ENCODE results near the gene PALLD. TPM values are rescaled to one million over a fixed set of nuclear protein-coding genes. Genes with fewer than 3 reads are reported as not detected.
A peak's percentile ranks its signal among the peaks of the same experiment; 100 is the strongest.

PALLD gene
- total RNA-seq, 1 experiment from 2014 or later, result 23.7 TPM

DNA sequence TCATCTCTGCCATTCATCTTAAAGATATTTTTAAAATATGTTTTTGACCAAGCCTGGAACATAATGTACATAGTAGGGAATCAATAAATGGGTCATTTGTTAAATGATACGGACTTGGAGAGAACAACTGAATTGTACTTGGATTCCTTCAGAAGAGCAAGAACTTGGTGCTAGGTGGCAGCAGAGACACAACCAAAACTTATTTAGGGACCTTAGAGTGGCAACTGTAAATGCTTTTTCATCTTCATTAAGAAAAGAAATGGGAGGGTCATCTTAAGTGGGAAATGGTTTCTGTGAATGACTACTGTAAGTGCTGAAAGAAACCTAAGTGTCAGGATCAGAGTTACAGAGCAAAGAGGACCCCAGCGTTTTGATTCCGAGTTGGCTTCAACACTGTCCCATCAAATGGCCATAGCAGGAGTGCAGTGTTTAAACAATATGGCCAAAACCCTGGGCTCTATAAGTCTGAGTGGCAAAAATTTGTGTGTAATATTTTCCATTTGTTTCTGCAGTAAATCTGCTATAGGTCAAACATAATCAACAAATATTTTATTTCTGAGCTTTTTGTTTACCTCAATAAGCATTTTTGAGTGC is 213.6 kb downstream of the PALLD start:
- CTCF ChIA-PET, result interaction anchor here (0.6 to 5.0 kb wide), 14 partner anchors 26 to 300 kb away, joined by 3 to 43 read pairs (median 4); partner anchors contain the start of gene CBR4
- POLR2A ChIA-PET, result interaction anchor here (0.6 to 0.9 kb wide), 2 partner anchors 34 to 300 kb away, joined by 3 to 8 read pairs; partner anchors contain the start of gene CBR4
- Mint-ChIP-seq H3K27me3 (ENCODE audit: low read depth) (0 out of 2 replicates have a peak, but pooled peaks cover 3% of the 10 kb centered on the region), H3K4me3 (no peak overlapping the region), H3K4me1 (peaks cover 5% of the 10 kb centered on the region; the same call in 1 of the 2 replicates), H3K27ac (no peak overlapping the region), H3K9me3 (no peaks in the 10 kb centered on the region), H3K36me3 (no peaks in the 10 kb centered on the region)
- no peak for TF ChIP-seq ESRRA (CRISPR knock-in tag; IDR thresholded peaks at IDR 0.05; ENCODE audit: borderline replicate concordance)
- TF ChIP-seq ETV6 (CRISPR knock-in tag; IDR thresholded peaks at IDR 0.05), result no peak
- TF ChIP-seq CREM (CRISPR knock-in tag; IDR thresholded peaks at IDR 0.05), result no peak
- TF ChIP-seq, protein P1, sequence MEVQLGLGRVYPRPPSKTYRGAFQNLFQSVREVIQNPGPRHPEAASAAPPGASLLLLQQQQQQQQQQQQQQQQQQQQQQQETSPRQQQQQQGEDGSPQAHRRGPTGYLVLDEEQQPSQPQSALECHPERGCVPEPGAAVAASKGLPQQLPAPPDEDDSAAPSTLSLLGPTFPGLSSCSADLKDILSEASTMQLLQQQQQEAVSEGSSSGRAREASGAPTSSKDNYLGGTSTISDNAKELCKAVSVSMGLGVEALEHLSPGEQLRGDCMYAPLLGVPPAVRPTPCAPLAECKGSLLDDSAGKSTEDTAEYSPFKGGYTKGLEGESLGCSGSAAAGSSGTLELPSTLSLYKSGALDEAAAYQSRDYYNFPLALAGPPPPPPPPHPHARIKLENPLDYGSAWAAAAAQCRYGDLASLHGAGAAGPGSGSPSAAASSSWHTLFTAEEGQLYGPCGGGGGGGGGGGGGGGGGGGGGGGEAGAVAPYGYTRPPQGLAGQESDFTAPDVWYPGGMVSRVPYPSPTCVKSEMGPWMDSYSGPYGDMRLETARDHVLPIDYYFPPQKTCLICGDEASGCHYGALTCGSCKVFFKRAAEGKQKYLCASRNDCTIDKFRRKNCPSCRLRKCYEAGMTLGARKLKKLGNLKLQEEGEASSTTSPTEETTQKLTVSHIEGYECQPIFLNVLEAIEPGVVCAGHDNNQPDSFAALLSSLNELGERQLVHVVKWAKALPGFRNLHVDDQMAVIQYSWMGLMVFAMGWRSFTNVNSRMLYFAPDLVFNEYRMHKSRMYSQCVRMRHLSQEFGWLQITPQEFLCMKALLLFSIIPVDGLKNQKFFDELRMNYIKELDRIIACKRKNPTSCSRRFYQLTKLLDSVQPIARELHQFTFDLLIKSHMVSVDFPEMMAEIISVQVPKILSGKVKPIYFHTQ (CRISPR knock-in tag; IDR thresholded peaks at IDR 0.05), result no peak
- TF ChIP-seq, protein P2, sequence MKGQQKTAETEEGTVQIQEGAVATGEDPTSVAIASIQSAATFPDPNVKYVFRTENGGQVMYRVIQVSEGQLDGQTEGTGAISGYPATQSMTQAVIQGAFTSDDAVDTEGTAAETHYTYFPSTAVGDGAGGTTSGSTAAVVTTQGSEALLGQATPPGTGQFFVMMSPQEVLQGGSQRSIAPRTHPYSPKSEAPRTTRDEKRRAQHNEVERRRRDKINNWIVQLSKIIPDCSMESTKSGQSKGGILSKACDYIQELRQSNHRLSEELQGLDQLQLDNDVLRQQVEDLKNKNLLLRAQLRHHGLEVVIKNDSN (CRISPR knock-in tag; IDR thresholded peaks at IDR 0.05), result no peak
- TF ChIP-seq ZNF671 (CRISPR knock-in tag; IDR thresholded peaks at IDR 0.05), result no peak
- no peak for TF ChIP-seq NR2C2 (CRISPR knock-in tag; IDR thresholded peaks at IDR 0.05)
- TF ChIP-seq, protein P3, sequence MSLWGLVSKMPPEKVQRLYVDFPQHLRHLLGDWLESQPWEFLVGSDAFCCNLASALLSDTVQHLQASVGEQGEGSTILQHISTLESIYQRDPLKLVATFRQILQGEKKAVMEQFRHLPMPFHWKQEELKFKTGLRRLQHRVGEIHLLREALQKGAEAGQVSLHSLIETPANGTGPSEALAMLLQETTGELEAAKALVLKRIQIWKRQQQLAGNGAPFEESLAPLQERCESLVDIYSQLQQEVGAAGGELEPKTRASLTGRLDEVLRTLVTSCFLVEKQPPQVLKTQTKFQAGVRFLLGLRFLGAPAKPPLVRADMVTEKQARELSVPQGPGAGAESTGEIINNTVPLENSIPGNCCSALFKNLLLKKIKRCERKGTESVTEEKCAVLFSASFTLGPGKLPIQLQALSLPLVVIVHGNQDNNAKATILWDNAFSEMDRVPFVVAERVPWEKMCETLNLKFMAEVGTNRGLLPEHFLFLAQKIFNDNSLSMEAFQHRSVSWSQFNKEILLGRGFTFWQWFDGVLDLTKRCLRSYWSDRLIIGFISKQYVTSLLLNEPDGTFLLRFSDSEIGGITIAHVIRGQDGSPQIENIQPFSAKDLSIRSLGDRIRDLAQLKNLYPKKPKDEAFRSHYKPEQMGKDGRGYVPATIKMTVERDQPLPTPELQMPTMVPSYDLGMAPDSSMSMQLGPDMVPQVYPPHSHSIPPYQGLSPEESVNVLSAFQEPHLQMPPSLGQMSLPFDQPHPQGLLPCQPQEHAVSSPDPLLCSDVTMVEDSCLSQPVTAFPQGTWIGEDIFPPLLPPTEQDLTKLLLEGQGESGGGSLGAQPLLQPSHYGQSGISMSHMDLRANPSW (CRISPR knock-in tag; conservative IDR thresholded peaks at IDR 0.05; ENCODE audit: low read depth), result no peak
- no peak for TF ChIP-seq RORB (CRISPR knock-in tag; IDR thresholded peaks at IDR 0.05)
- TF ChIP-seq, protein P4, sequence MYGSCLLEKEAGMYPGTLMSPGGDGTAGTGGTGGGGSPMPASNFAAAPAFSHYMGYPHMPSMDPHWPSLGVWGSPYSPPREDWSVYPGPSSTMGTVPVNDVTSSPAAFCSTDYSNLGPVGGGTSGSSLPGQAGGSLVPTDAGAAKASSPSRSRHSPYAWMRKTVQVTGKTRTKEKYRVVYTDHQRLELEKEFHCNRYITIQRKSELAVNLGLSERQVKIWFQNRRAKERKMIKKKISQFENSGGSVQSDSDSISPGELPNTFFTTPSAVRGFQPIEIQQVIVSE (CRISPR knock-in tag; IDR thresholded peaks at IDR 0.05; ENCODE audit: borderline replicate concordance), result no peak
- DNase-seq (ENCODE audit: low spot score) (no peak), ATAC-seq (peak; percentile 75)

DNA sequence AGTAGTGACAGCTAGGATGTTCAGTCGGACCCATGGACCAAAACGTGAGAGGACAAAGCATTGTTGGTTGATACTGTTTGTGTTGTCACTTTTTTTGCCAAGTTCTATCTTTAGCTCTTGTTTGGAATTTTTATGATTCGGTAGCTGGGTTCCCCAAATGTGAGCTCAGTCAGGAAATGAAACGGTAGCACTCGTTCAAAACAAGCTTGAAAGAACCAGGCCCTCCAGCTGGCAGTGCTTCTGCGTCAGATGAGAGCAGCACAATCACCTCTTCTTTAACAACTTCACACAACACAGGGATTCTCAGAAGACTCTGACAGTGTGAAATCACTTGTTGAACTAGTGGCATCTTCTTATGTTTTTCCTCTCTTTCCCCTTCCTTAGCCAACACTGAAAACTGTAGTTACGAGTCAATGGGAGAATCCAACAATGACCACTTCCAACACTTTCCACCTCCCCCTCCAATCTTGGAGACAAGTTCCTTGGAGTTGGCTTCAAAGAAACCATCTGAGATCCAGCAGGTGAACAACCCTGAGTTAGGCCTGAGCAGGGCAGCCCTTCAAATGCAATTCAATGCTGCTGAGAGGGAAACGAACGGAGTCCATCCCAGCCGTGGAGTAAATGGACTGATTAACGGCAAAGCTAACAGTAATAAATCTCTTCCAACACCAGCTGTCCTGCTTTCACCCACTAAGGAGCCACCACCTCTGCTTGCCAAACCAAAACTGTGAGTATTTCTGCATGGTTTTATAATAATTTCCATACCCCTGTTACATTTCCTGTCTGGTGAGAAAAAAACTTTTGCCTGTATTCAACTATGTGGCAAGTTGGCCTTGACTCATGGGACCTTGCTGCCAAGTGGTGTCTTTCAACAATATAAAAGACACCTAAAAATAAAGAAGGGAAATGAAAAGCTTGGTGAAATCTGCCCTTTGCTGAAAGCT is 214.6 kb downstream of the PALLD start:
- Mint-ChIP-seq H3K36me3 (no peaks in the 10 kb centered on the region), H3K4me1 (peaks cover 12% of the 10 kb centered on the region), H3K4me3 (no peak overlapping the region), H3K27me3 (ENCODE audit: low read depth) (peaks cover 6% of the 10 kb centered on the region; the same call in 1 of the 2 replicates), H3K9me3 (no peaks in the 10 kb centered on the region), H3K27ac (no peak overlapping the region)
- POLR2A ChIA-PET, result interaction anchor here (0.6 to 0.9 kb wide), 2 partner anchors 33 to 206 kb away, joined by 3 to 5 read pairs; no protein-coding TSS in a partner anchor
- DNase-seq (ENCODE audit: low spot score), result no peak
- no peak for ATAC-seq
- CTCF ChIA-PET, result interaction anchor here (0.8 to 5.0 kb wide), 10 partner anchors 25 to 232 kb away, joined by 3 to 43 read pairs (median 3); no protein-coding TSS in a partner anchor
- TF ChIP-seq, protein P5, sequence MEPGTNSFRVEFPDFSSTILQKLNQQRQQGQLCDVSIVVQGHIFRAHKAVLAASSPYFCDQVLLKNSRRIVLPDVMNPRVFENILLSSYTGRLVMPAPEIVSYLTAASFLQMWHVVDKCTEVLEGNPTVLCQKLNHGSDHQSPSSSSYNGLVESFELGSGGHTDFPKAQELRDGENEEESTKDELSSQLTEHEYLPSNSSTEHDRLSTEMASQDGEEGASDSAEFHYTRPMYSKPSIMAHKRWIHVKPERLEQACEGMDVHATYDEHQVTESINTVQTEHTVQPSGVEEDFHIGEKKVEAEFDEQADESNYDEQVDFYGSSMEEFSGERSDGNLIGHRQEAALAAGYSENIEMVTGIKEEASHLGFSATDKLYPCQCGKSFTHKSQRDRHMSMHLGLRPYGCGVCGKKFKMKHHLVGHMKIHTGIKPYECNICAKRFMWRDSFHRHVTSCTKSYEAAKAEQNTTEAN (CRISPR knock-in tag; IDR thresholded peaks at IDR 0.05), result no peak
- TF ChIP-seq ETV6 (CRISPR knock-in tag; IDR thresholded peaks at IDR 0.05) (no peak), FOXJ3 (CRISPR knock-in tag; IDR thresholded peaks at IDR 0.05; ENCODE audit: borderline replicate concordance) (no peak), TP53 (CRISPR knock-in tag; IDR thresholded peaks at IDR 0.05) (no peak), KAT7 (CRISPR knock-in tag; IDR thresholded peaks at IDR 0.05; ENCODE audit: borderline replicate concordance) (no peak)
- TF ChIP-seq, protein P6, sequence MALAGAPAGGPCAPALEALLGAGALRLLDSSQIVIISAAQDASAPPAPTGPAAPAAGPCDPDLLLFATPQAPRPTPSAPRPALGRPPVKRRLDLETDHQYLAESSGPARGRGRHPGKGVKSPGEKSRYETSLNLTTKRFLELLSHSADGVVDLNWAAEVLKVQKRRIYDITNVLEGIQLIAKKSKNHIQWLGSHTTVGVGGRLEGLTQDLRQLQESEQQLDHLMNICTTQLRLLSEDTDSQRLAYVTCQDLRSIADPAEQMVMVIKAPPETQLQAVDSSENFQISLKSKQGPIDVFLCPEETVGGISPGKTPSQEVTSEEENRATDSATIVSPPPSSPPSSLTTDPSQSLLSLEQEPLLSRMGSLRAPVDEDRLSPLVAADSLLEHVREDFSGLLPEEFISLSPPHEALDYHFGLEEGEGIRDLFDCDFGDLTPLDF (CRISPR knock-in tag; IDR thresholded peaks at IDR 0.05), result no peak
- TF ChIP-seq, protein P7, sequence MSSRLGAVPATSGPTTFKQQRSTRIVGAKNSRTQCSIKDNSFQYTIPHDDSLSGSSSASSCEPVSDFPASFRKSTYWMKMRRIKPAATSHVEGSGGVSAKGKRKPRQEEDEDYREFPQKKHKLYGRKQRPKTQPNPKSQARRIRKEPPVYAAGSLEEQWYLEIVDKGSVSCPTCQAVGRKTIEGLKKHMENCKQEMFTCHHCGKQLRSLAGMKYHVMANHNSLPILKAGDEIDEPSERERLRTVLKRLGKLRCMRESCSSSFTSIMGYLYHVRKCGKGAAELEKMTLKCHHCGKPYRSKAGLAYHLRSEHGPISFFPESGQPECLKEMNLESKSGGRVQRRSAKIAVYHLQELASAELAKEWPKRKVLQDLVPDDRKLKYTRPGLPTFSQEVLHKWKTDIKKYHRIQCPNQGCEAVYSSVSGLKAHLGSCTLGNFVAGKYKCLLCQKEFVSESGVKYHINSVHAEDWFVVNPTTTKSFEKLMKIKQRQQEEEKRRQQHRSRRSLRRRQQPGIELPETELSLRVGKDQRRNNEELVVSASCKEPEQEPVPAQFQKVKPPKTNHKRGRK (CRISPR knock-in tag; IDR thresholded peaks at IDR 0.05; ENCODE audit: borderline replicate concordance), result no peak
- TF ChIP-seq, protein P2 (CRISPR knock-in tag; IDR thresholded peaks at IDR 0.05), result no peak
- TF ChIP-seq, protein P8, sequence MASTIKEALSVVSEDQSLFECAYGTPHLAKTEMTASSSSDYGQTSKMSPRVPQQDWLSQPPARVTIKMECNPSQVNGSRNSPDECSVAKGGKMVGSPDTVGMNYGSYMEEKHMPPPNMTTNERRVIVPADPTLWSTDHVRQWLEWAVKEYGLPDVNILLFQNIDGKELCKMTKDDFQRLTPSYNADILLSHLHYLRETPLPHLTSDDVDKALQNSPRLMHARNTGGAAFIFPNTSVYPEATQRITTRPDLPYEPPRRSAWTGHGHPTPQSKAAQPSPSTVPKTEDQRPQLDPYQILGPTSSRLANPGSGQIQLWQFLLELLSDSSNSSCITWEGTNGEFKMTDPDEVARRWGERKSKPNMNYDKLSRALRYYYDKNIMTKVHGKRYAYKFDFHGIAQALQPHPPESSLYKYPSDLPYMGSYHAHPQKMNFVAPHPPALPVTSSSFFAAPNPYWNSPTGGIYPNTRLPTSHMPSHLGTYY (CRISPR knock-in tag; IDR thresholded peaks at IDR 0.05), result no peak

Data from WTC11 (cell line).